Ovary (tissue), 3 donors: ENCODE measurements around the gene NMT2.

Source experiments
- CTCF ChIP-seq, 3 donors: fragments of 450-650 bp in 2 of 3; fragments of 200-600 bp in 1 of 3; IDR thresholded peaks; one replicate each; pipeline versions ENCODE4 v1.5.1 to v1.8.0; 2016 to 2022; ENCODE audit warnings: antibody characterized with exemption in 3 of 3, mild to moderate bottlenecking in 1 of 3
- EP300 ChIP-seq: sonication (generic); formaldehyde crosslinking; IDR thresholded peaks from one replicate; pipeline ENCODE4 v1.6.1; 2017; ENCODE audit warnings: antibody characterized with exemption
- donor health status: DM: no; HTN: no; CAD: no.

- TF ChIP-seq CTCF (IDR thresholded peaks at IDR 0.05) (no peak), EP300 (no peak)
Measured at GRCh38 chr10:15091418-15091817, 77.1 kb downstream of the NMT2 start.
